ENCODE measurements around the gene HES1. TPM values are rescaled to one million over a fixed set of nuclear protein-coding genes. Genes with fewer than 3 reads are reported as not detected.

Gene HES1
- total RNA-seq (ENCODE audit: low replicate concordance): 0.70 and 24.2 TPM in 2 replicates

GRCh38 chr3:194135806-194136518 is at the start of gene HES1:
HES1 (plus strand) TSS chr3:194136148; CDS start chr3:194136381, 233 bp downstream.

Other genes starting within 250 kb of the HES1 start
- not detected in 2 replicates for gene CPN2, start 215.2 kb downstream of the HES1 start, total RNA-seq (ENCODE audit: low replicate concordance)
- 0.45 and 1.5 TPM in 2 replicates for gene LRRC15, start 233.6 kb downstream of the HES1 start, total RNA-seq (ENCODE audit: low replicate concordance)

All from smooth muscle cell of the coronary artery (primary cell).